Sciatic nerve (tissue), 2 donors: Measurements from ENCODE around the gene CCN2. TPM values are rescaled to one million over a fixed set of nuclear protein-coding genes. Genes with fewer than 3 reads are reported as not detected.
A peak's percentile ranks its signal among the peaks of the same experiment; 100 is the strongest.
"Not testable (repeated sequence)": the region's sequence is repeated elsewhere in the genome, so short reads cannot be mapped to it uniquely, and the experiment has no call there.

ENCODE experiments used
- ATAC-seq: fragments of 200-7000 bp; cut with Tn5 transposase; one replicate; pipeline ENCODE4 v1.9.1; 2020; ENCODE audit warnings: mild to moderate bottlenecking, moderate library complexity
- DNase-seq: peaks from one replicate; pipeline ENCODE4 v3.0.0-alpha.2; 2020; ENCODE audit warnings: low spot score
- intact Hi-C: fragments of 100-400 bp; cut with DNase I; formaldehyde crosslinking; loops from one replicate; pipeline ENCODE4 v1.14.2; 2022
- total RNA-seq: library from RNA; stranded (reverse); fragmentation: NEBNext Ultra II Directional; extraction: Animal tissue kit (Norgen Biotek cat#: 25700); gene quantifications from one replicate; pipeline ENCODE4 v1.2.1, GENCODE V29; 2021
- donor health status: DM: no; HTN: no; CAD: no.
- donor health status: DM: no; HTN: no; CAD: no.

Gene CCN2
- total RNA-seq, 1 donor from 2014 or later: 176 TPM

DNA sequence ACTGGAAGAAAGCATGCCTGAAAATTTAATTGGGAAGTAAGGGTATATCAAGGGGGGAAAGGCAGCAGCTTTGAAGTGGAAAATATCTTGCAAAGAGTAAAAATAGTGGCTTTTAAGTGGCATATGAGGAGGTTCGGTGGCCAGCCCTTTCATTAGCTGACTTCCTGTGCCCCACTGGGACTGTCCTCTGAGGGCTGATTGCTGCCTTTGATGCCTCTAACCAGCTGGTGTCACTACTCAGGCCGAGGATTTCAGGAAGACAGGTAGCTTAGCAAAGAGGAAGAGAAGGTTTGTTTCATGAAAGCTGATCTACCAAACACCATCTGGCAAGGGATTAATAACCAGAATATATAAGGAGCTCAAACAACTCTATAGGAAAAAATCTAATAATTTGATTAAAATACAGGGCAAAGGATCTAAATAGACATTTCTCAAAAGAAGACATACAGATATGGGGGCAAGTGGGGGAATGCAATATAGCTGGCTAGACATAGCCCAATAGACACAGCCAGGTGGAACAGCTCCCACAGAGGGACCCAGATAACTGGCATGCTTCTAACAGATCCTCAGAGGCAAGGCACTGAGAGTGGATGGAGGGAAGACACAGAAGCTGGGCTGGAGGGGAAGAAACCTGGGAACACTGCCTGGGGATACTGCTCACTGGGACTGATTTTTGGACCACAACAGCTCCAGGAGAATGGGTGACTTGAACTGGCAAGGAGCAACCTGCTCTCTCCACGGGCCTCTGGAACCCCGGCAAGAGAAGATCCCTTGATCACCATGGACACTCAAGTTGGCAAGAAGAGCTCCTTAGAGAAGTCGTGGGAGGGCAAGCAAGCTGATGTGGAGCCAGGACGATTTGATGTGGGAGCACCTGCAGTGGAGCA lies 33.2 kb downstream of the CCN2 start:
- no peak for DNase-seq
- intact Hi-C loops: loop anchor here (10.0 kb wide), 1 partner anchor 297 kb away; no protein-coding TSS in a partner anchor
- ATAC-seq: no peak

DNA sequence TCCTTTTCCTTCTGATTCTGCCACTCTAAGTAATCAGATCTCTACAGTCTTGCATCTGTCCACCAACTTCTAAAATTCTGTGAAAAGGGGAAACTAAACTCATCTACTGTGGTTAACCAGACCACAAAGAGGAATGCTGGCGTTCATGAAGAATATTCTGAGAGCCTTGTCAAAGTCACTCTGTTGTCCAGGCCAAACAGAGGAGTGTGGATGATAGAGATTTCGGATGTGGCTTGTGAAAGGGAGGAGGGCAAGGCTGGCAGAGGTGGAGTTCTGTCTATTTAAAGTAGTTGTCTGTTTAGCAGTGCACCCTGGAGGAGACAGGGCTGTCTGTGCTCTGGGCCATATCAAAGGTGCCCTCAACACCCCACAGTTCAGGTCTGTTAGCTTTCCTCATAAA lies 33.9 kb downstream of the CCN2 start:
- ATAC-seq (peak; percentile 12), DNase-seq (no peak)
- intact Hi-C loops: loop anchor here (10.0 kb wide), 1 partner anchor 297 kb away; no protein-coding TSS in a partner anchor

DNA sequence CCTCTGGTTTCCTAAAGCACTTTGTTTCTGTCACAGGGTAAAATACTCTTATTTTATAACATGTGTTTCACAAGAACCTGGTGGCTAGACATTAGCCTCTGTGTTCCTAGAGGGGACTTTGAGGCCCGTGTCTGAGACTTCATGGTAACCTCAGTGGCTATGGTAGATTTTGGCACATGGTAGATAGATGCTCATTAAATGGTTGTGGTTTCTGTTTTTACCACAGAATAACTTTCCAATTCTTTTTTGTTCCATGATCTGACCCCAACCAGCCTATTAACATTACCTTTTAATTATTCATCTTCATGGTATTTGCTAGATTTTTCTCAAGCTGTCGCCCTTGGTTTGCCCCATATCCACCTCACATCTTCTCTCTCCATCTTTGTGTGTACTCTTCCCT lies 34.3 kb downstream of the CCN2 start:
- no peak for DNase-seq
- intact Hi-C loops: loop anchor here (10.0 kb wide), 1 partner anchor 298 kb away; no protein-coding TSS in a partner anchor

DNA sequence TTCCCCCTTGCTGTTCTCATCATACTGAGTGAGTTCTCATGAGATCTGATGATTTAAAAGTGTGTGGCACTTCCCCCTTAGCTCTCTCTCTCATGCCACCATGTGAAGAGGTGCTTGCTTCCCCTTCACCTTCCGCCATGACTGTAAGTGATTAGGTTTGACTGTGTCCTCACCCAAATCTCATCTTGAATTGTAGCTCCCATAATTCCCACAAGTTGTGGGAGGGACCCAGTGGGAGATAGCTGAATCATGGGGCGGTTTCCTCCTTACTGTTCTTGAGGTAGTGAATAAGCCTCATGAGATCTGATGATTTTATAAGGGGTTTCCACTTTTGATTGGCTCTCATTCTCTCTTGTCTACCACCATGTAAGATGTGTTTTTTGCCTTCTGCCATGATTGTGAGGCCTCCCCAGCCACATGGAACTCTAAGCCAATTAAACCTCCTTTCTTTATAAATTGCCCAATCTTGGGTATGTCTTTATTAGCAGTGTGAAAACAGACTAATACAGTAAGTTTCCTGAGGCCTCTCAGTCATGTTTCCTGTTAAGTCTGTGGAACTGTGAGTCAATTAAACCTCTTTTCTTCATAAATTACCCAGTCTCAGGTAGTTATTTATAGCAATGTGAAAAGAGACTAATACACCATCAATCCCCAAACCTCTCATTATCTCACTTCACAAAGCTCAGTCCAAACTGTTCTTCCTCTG lies 34.9 kb downstream of the CCN2 start:
- intact Hi-C loops: loop anchor here (10.0 kb wide), 1 partner anchor 299 kb away; no protein-coding TSS in a partner anchor
- ATAC-seq, DNase-seq: not testable (repeated sequence)

More for the DNA sequence above, 34.3 kb downstream of the CCN2 start:
- no peak for ATAC-seq

DNA sequence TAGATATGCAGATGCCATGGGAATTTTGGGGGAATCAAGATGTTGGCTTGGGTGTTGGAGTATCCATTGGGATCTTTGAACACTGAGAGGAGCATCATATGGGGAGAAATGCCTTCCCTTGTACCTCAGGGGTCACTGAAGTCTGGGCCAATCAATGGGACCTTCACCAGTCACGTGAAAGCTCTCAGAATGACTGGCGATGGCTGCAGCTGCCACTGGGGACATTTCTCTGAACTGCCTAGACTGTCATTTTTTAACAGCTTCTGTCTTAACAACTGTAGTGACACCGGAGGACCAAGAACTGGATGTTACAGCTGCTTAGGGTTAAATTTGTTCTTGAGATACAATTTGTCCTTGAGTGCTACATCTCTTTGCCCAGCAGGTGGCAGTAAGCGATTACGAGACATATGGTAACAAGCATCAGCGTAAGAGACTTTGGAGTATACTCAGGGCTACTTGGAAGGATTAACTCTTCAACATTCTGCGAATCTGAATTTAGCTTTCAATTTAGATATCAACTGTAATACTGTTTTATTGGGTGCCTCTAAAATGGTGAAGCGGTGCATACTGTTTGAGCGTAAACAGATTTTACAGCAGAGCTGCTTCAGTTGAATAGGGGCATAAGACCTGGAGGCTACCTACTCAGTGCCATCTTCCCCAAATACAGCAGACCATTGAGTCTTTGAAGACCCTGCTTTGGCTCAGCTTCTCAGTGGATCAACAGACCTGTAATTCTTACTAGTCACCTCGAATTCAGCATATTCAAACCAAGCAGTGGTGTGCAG lies 36.0 kb downstream of the CCN2 start:
- peak; percentile 82 for ATAC-seq
- peak; percentile 78 for DNase-seq
- intact Hi-C loops: loop anchor here (10.0 kb wide), 1 partner anchor 300 kb away; no protein-coding TSS in a partner anchor

DNA sequence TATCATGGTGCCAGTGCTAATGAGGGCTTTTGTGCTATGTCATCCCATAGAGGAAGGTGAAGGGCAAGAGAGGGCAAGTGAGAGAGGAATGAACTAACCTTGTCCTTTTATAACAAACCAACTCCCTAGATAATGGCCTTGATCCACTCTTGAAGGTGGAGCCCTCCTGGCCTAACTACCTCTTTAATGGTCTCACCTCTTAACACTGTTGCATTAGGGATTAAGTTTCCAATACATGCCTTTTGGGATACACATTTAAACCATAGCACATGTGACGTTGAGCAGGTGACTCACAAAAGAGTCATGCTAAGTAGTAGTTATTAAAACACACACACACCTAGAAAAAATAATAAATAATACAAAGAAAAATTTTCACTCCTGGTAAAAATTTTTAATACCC lies 36.9 kb downstream of the CCN2 start:
- no peak for DNase-seq
- intact Hi-C loops: loop anchor here (10.0 kb wide), 1 partner anchor 301 kb away; no protein-coding TSS in a partner anchor
- no peak for ATAC-seq

DNA sequence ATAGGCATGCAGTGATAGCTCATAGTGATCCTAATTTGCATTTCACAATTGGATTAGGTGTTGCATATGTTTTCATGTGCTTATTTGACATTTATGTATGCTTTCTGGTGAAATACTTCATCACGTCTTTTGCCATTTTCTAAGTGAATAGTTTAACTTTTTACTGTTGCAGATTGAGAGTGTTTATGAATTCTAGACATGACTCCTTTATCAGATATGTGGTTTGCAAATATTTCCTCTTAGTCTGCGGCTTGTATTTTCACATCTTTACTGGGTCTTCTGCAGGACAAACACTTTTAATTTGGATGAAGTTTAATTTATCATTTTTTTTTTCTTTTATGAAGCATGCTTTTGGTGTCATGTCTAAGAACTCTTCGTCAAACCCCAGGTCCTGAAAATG lies 39.2 kb downstream of the CCN2 start:
- intact Hi-C loops: loop anchor here (10.0 kb wide), 1 partner anchor 303 kb away; no protein-coding TSS in a partner anchor
- no peak for ATAC-seq
- DNase-seq: no peak

DNA sequence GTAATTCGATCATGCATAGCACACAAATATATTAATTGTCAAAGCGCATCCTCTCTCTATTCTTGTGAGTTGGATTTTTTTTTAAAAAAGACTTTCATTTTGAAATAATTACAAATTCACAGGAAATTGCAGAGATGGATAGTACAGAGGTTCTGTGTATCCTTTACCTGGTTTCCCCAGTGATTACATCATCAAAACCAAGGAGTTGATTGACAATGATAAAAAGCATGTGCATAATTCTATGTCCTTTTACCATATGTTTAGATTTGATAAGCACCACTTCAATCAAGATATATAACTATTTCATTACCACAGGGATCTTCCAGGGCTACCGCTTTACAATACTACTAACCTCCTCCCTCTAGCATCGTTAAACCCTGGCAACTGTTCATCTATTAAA lies 40.2 kb downstream of the CCN2 start:
- ATAC-seq: no peak
- no peak for DNase-seq
- intact Hi-C loops: loop anchor here (10.0 kb wide), 1 partner anchor 304 kb away; no protein-coding TSS in a partner anchor

DNA sequence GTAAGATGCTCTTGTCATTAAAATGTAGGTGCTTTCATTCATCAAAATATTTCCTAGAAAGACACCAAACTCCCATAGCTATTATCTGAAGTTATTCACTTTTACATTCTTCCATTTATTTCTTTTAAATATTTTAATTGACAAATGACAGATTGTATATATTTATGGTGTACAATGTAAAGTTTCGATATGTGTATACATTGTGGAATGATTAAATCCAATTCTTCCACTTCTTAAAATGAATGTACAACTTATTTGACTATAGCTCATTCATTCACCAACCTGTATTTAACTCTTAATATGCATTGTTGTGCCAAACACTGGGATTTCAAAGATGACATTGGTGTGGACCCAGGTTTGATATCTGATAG lies 41.0 kb downstream of the CCN2 start:
- DNase-seq: no peak
- ATAC-seq: no peak
- intact Hi-C loops: loop anchor here (10.0 kb wide), 1 partner anchor 305 kb away; no protein-coding TSS in a partner anchor

DNA sequence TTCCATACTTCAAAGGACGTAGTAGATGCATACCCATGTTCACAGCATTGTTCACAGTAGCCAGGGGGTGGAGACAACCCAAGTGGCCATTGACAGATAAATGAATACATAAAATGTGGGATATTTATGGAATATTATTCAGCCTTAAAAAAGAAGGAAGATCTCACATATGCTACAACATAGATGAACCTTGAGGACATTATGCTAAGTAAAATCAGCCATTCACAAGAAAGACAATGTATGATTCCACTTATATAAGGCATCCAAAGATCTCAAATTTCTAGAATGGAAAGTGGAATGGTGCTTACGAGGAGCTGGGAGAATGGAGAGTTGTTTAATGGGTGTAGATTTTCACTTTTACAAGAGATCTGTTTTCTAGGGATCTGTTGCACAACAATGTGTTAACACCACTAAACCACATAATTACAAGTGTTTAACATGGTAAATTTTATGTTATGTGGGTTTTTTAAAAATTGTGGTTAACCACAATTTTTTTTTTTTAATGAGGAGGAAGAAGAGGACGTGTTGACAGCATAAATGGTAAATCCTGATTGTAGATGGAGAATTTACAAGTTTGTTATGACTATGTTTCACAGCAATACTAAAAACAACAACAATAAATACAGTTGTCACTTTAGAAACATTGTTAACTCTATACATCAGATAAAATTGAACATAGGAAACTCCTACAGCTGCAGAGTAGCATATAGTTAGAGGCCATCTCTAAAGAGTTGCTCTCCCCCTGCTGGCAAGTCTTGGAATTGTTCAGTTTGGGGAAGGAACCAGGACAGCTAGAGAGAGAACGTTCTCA lies 41.6 kb downstream of the CCN2 start:
- ATAC-seq (peak; percentile 83), DNase-seq (peak; percentile 89)
- intact Hi-C loops: loop anchor here (10.0 kb wide), 1 partner anchor 305 kb away; no protein-coding TSS in a partner anchor

DNA sequence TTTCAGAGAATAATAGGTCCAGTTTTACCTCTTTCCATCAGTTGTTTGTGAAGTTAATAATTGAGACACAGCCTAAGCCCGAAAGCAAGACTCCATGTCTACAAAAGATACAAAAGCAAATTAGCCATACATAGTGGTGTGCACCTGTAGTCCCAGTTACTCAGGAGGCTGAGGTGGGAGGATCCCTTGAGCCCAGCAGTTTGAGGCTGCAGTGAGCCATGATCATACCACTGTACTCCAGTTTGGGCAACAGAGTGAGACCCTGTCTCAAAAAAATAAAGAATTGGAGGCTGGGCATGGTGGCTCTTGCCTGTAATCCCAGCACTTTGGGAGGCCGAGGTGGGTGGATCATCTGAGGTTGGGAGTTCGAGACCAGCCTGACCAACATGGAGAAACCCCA lies 42.4 kb downstream of the CCN2 start:
- DNase-seq, ATAC-seq, intact Hi-C loops: not testable (repeated sequence)

DNA sequence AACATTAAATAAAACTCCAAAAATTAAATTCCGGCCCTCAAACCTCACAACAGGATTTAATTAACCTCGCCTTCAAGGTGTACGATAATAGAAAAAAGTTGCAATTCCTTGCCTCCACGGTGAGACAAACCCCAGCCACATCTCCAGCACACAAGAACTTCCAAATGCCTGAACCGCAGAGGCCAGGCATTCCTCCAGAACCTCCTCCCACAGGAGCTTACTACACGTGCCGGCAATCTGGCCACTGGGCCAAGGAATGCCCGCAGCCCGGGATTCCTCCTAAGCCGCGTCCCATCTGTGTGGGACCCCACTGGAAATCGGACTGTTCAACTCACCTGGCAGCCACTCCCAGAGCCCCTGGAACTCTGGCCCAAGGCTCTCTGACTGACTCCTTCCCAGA lies 47.4 kb downstream of the CCN2 start:
- ATAC-seq, DNase-seq, intact Hi-C loops: not testable (repeated sequence)

DNA sequence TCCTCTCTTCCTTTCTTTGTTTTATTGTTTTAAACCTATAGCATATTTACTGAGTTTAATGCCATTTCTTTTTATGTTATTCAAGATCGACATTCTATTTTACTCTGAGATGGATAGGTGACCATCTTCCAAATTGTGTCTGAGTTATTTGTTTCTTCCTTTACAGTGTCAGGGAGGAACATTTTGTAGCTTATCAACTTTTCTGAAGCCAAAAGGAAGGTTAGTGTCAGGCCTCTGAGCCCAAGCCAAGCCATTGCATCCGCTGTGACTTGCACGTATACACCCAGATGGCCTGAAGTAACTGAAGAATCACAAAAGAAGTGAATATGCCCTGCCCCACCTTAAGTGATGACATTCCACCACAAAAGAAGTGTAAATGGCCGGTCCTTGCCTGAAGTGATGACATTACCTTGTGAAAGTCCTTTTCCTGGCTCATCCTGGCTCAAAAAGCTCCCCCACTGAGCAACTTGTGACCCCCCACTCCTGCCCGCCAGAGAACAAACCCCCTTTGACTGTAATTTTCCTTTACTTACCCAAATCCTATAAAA lies 49.8 kb downstream of the CCN2 start:
- ATAC-seq, DNase-seq, intact Hi-C loops: not testable (repeated sequence)

DNA sequence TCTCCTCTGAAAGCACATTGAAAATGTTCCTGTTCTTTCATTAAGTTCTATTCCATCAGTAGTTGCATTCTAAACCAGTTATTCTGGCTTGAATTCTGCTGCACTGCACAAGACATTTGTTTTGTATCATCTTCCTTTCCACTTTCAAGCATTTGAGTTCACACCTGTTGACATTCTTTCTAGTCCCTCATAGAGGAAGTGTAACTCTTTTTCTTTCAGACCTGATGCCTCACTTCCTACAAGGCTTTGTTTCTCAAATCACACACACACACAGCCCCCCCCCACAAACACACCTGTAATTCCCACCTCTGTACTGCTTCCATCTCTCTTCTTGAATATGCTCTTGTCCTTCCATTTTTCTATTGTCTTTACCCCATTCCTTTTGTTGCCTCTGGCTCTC lies 50.9 kb downstream of the CCN2 start:
- intact Hi-C loops: no loop called here
- no peak for DNase-seq

DNA sequence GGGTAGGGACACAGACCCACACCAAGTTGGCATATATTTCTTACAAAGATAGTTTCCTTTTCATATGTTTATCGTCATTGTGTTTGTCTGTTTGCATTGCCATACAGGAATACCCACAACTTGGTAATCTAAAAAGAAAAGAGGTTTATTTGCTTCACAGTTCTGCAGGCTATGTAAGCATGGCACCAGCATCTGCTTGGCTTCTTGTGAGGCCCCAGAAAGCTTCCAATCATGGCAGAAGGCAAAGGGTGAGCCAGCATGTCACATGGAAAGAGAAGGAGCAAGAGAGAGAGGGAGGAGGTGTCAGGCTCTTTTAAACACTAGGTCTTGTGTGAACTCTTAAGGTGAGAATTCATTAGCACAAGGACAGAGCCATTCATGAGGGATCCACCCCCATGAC lies 52.5 kb downstream of the CCN2 start:
- no peak for ATAC-seq
- no peak for DNase-seq
- intact Hi-C loops: no loop called here

More for the DNA sequence above, 50.9 kb downstream of the CCN2 start:
- ATAC-seq: no peak
